ENCODE data around the gene LGALS8.

Gene LGALS8

DNA sequence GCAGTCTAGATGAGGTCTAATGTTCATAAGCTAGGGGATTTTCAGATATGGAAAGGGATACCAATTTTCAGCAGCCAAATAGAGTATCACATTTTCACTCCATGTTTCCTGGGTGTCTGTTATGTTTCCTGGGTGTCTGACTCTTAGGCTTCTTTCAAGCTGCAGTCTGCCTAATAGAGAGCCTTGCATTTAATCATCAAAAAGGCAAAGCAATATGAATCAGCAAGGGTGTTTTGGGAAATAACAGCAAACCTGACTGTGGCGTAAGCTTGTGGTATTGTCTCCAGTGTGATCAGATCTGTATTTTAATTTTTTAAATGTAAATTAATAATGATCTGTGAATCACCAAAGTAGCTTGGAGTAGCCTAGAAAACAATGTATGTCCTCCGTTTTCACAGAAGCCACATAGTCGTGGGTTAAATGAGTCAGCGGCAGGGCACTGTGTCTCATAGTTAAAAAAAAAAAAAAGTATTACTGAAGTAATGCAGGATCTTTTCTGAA is 10.4 kb downstream of the LGALS8 start:
- peak overlapping the region; percentile 79 for H3K27ac Mint-ChIP-seq (ENCODE audit: low read depth)
- peaks cover 43% of the 10 kb centered on the region for H3K4me1 Mint-ChIP-seq
- ATAC-seq (replicated peaks; ENCODE audit: extremely low read depth, poor library complexity, severe bottlenecking) (peak; percentile 49), DNase-seq (ENCODE audit: low spot score in 2 of 2) (no peak)
- no peak overlapping the region for H3K4me3 Mint-ChIP-seq
- no peaks in the 10 kb centered on the region for H3K9me3 Mint-ChIP-seq
- H3K27me3 Mint-ChIP-seq, result no peaks in the 10 kb centered on the region
- peaks cover 44% of the 10 kb centered on the region for H3K36me3 Mint-ChIP-seq (ENCODE audit: insufficient read depth)

DNA sequence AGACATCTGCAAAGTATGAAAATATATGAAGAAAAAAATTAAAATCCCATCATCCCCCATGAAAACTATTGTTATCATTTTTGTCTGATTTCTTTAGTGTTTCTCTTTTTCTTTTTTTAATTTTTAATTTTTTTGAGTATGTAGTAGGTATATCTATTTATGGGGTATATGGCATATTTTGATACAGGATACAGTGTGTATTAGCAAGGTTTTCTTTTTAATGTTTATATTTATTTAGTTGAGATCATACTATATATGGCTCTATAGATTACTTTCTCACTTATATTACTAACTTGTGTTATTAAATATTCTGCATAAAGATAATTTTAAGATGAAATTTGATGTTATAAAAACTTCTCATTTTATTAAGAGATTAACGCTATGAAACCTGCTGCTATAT is 11.4 kb downstream of the LGALS8 start:
- H3K27ac Mint-ChIP-seq (ENCODE audit: low read depth), result no peak overlapping the region
- ATAC-seq (replicated peaks; ENCODE audit: extremely low read depth, poor library complexity, severe bottlenecking) (no peak), DNase-seq (ENCODE audit: low spot score in 2 of 2) (no peak)
- H3K27me3 Mint-ChIP-seq, result no peaks in the 10 kb centered on the region
- peaks cover 51% of the 10 kb centered on the region for H3K36me3 Mint-ChIP-seq (ENCODE audit: insufficient read depth)
- no peaks in the 10 kb centered on the region for H3K9me3 Mint-ChIP-seq
- no peak overlapping the region for H3K4me3 Mint-ChIP-seq
- H3K4me1 Mint-ChIP-seq, result peaks cover 40% of the 10 kb centered on the region

DNA sequence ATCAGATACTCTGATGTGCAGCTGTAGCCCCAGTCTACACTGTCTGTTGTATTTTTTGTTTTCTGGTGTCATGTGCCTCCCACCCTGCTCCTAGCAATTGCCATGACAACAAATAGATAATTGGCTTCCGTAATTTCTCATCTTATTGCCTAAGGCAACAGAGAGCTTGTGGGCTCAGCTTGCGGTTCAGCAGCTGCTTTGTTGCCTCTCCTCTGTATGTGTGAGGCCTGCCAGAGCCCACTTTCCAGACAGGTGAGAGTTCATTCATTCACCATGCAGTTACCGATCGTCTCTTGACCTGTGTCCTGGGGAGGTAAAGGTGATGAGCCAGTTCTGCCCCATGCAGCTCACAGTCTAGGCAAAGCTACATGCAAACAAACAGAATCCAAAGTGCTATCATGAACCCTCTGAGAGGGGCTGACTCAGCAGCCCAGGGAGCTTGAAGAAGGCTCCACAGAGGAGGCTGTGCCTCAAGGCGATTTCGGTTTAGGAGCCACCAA is 11.9 kb downstream of the LGALS8 start:
- Mint-ChIP-seq H3K36me3 (ENCODE audit: insufficient read depth) (peaks cover 53% of the 10 kb centered on the region), H3K4me3 (no peak overlapping the region), H3K9me3 (no peaks in the 10 kb centered on the region), H3K27ac (ENCODE audit: low read depth) (peak overlapping the region; percentile 22), H3K4me1 (peaks cover 35% of the 10 kb centered on the region), H3K27me3 (no peaks in the 10 kb centered on the region)
- ATAC-seq (replicated peaks; ENCODE audit: extremely low read depth, poor library complexity, severe bottlenecking) (no peak), DNase-seq (ENCODE audit: low spot score in 2 of 2) (no peak)

DNA sequence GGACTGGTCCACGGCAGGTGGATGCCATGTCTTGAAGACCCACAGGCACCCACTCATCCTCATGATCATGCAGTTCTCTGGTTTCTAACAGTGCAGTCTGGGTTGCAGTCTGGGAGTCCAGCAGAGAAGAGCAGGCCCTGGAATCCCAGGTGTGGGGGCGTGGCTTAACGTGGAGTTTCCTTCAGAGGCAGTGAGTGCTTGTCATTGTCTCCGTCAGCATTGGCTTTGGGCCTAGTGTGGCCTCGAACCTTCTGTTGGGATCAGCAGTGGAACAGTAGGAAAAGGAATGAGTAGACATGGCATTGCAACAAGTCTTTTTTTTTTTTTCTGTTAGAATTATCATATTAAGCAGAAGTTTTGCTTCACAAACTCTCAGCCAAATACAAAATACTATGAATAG is 12.8 kb downstream of the LGALS8 start:
- ATAC-seq (replicated peaks; ENCODE audit: extremely low read depth, poor library complexity, severe bottlenecking) (no peak), DNase-seq (ENCODE audit: low spot score in 2 of 2) (no peak)
- Mint-ChIP-seq H3K27me3 (no peaks in the 10 kb centered on the region), H3K4me3 (no peak overlapping the region), H3K36me3 (ENCODE audit: insufficient read depth) (peaks cover 51% of the 10 kb centered on the region), H3K4me1 (peaks cover 33% of the 10 kb centered on the region), H3K9me3 (no peaks in the 10 kb centered on the region), H3K27ac (ENCODE audit: low read depth) (no peak overlapping the region)

DNA sequence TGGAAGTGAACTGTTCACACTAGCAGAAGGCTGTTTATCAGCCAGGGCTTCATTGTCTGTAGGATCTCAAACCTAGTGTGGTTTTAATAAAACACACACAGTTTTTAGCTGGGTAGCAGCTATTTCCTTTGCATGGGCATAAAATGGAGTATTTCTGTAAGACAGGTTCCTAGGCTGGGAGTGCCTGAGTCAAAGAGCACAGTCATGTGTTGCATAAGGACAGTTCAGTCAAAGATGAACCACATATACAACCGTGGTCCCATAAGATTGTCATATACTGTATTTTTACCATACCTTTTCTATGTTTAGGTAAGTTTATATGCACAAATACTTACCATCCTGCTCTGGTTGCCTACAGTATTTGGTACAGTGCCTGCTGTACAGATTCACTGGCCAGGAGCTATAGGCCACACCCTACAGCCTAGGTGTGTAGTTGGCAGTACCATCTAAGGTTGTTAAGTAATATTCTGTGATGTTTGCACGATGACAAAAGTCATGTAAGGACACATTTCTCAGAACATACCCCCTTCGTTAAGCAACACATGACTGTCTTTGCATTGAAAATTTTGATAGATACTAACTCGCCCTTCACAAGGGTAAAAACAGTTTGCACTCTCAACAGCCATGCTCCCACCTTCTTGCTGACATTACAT is 17.2 kb downstream of the LGALS8 start:
- H3K27ac Mint-ChIP-seq (ENCODE audit: low read depth), result no peak overlapping the region
- DNase-seq (ENCODE audit: low spot score in 2 of 2) (no peak), ATAC-seq (replicated peaks; ENCODE audit: extremely low read depth, poor library complexity, severe bottlenecking) (no peak)
- peaks cover 76% of the 10 kb centered on the region for H3K36me3 Mint-ChIP-seq (ENCODE audit: insufficient read depth)
- H3K27me3 Mint-ChIP-seq, result no peaks in the 10 kb centered on the region
- no peaks in the 10 kb centered on the region for H3K9me3 Mint-ChIP-seq
- H3K4me3 Mint-ChIP-seq, result no peak overlapping the region
- H3K4me1 Mint-ChIP-seq, result peaks cover 15% of the 10 kb centered on the region

DNA sequence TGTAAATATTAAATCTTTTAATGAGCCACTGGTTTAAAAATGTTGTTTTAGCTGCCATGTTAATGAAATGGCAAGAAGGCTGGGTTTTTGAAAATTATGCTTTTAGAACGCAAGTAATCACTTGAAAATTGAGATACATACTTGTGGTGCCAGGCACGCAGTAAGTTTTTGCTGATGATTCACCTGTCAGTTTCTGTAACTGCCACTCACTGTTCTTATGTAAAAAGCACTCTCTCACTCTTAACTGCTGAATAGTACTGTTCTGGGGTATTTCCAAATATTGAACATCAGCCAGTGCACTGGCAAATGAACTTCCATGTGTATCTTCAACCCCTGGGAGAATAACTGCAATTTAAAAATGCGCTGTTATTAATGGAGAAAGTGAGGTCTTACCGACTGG is 17.9 kb downstream of the LGALS8 start:
- Mint-ChIP-seq H3K27ac (ENCODE audit: low read depth) (no peak overlapping the region), H3K9me3 (no peaks in the 10 kb centered on the region), H3K4me1 (peaks cover 14% of the 10 kb centered on the region), H3K4me3 (no peak overlapping the region), H3K27me3 (no peaks in the 10 kb centered on the region), H3K36me3 (ENCODE audit: insufficient read depth) (peaks cover 75% of the 10 kb centered on the region)
- ATAC-seq (replicated peaks; ENCODE audit: extremely low read depth, poor library complexity, severe bottlenecking), result no peak
- no peak for DNase-seq (ENCODE audit: low spot score in 2 of 2)

DNA sequence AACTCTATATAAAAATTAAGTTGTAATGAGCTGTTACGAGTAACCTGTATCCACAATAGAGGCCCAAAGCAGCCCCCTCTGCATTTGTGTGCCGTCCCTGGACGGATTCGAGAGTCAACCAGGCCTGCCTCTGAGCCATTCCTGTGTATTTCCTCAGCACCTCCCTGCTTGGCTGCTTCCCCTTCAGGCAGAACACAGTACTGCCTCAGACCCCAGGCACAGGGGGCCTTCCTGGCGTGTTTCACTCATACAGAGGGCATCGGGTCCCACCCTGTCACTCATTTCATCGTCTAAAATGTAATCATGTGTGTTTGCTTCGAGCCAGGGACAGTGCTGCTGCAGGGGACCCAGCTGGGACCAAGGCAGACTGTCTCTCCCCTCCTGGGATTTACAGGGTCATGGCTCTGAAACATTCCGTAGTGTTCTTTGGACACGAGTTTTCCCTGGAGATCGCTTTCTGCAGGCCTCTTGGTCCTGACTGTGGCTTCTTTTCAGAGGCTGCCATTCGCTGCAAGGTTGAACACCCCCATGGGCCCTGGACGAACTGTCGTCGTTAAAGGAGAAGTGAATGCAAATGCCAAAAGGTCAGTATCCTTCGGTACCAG is 19.4 kb downstream of the LGALS8 start:
- ATAC-seq (replicated peaks; ENCODE audit: extremely low read depth, poor library complexity, severe bottlenecking) (no peak), DNase-seq (ENCODE audit: low spot score in 2 of 2) (no peak)
- no peak overlapping the region for H3K4me3 Mint-ChIP-seq
- no peaks in the 10 kb centered on the region for H3K27me3 Mint-ChIP-seq
- peaks cover 14% of the 10 kb centered on the region for H3K4me1 Mint-ChIP-seq
- H3K27ac Mint-ChIP-seq (ENCODE audit: low read depth), result peak overlapping the region; percentile 41
- H3K9me3 Mint-ChIP-seq, result no peaks in the 10 kb centered on the region
- peaks cover 73% of the 10 kb centered on the region for H3K36me3 Mint-ChIP-seq (ENCODE audit: insufficient read depth)

DNA sequence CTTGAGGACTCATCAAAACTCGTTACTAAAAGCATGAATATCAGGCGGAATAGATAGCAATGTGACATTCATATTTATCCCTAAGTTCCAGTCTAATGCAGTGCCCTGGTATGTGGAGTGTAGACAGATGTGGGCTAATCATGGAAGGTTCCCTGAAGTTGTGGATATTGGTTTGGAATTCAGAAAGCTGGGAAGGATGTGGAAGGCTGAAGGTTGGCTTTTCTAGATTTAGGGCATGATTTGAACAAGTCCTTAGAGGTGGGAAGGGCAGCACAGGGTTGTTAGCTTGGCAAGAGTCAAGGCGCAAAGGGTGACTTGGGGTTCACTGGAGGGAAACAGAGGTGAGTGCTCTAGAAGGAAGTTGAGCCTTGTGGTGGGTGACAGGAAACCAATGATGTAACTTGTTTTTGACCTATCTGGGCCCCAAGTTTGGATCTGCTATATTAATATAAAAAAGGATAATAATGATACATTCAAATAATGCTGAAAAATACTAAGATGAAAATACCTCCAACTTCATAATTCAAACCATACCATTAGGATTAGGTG is 21.9 kb downstream of the LGALS8 start:
- H3K36me3 Mint-ChIP-seq (ENCODE audit: insufficient read depth), result peaks cover 75% of the 10 kb centered on the region
- ATAC-seq (replicated peaks; ENCODE audit: extremely low read depth, poor library complexity, severe bottlenecking), result peak; percentile 58
- no peaks in the 10 kb centered on the region for H3K27me3 Mint-ChIP-seq
- no peaks in the 10 kb centered on the region for H3K9me3 Mint-ChIP-seq
- peak overlapping the region; percentile 20 for H3K27ac Mint-ChIP-seq (ENCODE audit: low read depth)
- no peak overlapping the region for H3K4me3 Mint-ChIP-seq
- peaks cover 14% of the 10 kb centered on the region for H3K4me1 Mint-ChIP-seq
- no peak for DNase-seq (ENCODE audit: low spot score in 2 of 2)

DNA sequence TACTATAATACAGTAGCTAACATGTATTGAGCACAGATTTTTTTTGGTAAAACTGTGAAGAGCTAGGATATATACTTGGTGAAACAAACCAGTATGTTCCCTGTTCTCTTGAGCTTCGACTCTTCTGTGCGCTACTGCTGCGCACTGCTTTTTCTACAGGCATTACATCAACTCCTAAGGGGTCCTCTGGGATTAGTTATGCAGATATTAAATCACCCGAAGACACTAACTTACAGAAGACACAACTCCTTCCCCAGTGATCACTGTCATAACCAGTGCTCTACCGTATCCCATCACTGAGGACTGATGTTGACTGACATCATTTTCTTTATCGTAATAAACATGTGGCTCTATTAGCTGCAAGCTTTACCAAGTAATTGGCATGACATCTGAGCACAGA is 24.7 kb downstream of the LGALS8 start:
- no peaks in the 10 kb centered on the region for H3K27me3 Mint-ChIP-seq
- H3K4me1 Mint-ChIP-seq, result peaks cover 14% of the 10 kb centered on the region
- ATAC-seq (replicated peaks; ENCODE audit: extremely low read depth, poor library complexity, severe bottlenecking) (no peak), DNase-seq (ENCODE audit: low spot score in 2 of 2) (no peak)
- H3K27ac Mint-ChIP-seq (ENCODE audit: low read depth), result no peak overlapping the region
- H3K36me3 Mint-ChIP-seq (ENCODE audit: insufficient read depth), result peaks cover 71% of the 10 kb centered on the region
- H3K9me3 Mint-ChIP-seq, result no peaks in the 10 kb centered on the region
- H3K4me3 Mint-ChIP-seq, result no peak overlapping the region

DNA sequence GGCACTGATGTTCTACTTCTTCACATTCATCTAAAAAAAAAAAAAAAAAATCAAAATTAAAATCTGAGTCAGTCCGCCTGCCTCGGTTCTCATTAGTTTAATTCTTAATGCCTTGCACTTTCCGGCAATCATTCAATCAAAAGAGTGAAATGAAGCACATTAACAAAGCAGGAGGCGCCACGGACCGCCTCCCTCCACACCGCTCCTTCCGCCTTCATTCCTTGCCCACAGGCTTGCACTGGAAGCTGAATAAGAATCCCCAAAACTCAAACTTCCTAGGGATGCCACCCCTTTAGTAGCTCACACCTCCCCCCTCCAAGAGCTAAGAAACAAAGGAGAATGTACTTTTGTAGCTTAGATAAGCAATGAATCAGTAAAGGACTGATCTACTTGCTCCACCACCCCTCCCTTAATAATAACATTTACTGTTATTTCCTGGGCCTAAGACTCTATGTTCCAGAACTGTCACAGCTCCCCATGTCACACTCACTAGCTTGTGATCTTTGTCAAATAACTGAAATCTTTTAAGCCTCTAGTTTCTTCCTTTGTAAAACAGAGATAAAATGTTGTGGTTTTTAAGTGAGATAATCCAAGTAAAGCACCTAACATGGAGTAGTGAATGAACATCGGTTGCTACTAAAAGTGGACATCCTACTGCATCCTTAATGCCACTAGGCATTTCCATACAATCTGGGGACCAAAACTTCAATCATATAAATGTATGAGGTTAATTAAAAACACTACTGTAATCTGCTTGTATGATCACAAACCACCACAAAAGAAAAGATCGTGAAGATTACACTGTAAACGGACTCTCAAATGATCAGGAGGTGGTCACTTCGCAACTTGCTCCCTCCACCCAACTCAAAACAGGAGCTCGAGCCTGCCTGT is 27.4 kb downstream of the LGALS8 start:
- no peaks in the 10 kb centered on the region for H3K27me3 Mint-ChIP-seq
- no peaks in the 10 kb centered on the region for H3K9me3 Mint-ChIP-seq
- no peak overlapping the region for H3K4me3 Mint-ChIP-seq
- H3K36me3 Mint-ChIP-seq (ENCODE audit: insufficient read depth), result peaks cover 67% of the 10 kb centered on the region
- no peak for DNase-seq (ENCODE audit: low spot score in 2 of 2)
- ATAC-seq (replicated peaks; ENCODE audit: extremely low read depth, poor library complexity, severe bottlenecking), result no peak
- H3K27ac Mint-ChIP-seq (ENCODE audit: low read depth), result no peak overlapping the region
- peaks cover 4% of the 10 kb centered on the region for H3K4me1 Mint-ChIP-seq

DNA sequence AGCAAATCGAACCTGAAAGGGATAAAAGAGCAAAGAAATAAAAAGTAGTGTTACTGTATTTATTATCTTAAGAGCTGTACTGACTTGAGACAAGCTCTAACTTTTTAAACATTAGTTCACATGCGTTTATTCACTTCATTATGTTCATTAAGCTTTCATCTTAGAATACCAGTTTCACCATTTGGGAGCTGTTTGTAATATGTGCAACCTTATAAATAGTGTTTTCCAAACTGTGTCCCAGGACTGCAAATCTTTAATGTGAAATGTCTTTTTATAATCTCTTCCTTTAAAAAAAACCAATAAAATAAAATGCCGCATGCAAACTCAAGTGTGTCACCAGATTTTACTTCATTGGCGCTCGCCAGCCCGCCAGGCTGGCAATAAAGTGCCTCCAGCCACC is 28.3 kb downstream of the LGALS8 start:
- no peak overlapping the region for H3K27ac Mint-ChIP-seq (ENCODE audit: low read depth)
- H3K27me3 Mint-ChIP-seq, result no peaks in the 10 kb centered on the region
- peaks cover 69% of the 10 kb centered on the region for H3K36me3 Mint-ChIP-seq (ENCODE audit: insufficient read depth)
- no peaks in the 10 kb centered on the region for H3K4me1 Mint-ChIP-seq
- DNase-seq (ENCODE audit: low spot score in 2 of 2) (no peak), ATAC-seq (replicated peaks; ENCODE audit: extremely low read depth, poor library complexity, severe bottlenecking) (no peak)
- no peak overlapping the region for H3K4me3 Mint-ChIP-seq
- no peaks in the 10 kb centered on the region for H3K9me3 Mint-ChIP-seq

DNA sequence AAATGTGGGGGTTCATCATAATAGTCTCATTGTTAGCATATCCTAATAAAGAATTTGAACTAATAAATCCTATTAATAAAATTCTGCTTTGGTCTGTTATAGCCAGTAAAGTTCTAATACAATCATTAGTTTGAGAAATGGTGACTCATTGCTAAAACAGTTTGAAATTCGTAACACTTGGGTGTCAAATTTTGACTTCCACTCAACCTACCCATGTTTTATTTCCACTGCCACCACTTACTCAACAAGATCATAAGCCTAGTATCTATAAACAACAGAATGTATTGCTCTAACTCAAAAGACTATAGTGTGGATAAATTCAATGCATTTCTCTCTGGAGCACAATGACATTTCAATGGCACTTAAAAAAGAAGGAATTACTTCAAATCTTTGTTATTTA is 29.1 kb downstream of the LGALS8 start:
- Mint-ChIP-seq H3K27me3 (no peaks in the 10 kb centered on the region), H3K4me3 (no peak overlapping the region), H3K9me3 (no peaks in the 10 kb centered on the region), H3K27ac (ENCODE audit: low read depth) (no peak overlapping the region), H3K4me1 (no peaks in the 10 kb centered on the region), H3K36me3 (ENCODE audit: insufficient read depth) (peaks cover 71% of the 10 kb centered on the region)
- DNase-seq (ENCODE audit: low spot score in 2 of 2) (no peak), ATAC-seq (replicated peaks; ENCODE audit: extremely low read depth, poor library complexity, severe bottlenecking) (no peak)

All from central memory CD8-positive, alpha-beta T cell (primary cell).